GM23338 (cell line): ENCODE measurements around the gene C19orf47. TPM values are rescaled to one million over a fixed set of nuclear protein-coding genes. Genes with fewer than 3 reads are reported as not detected.

ENCODE experiments used
- ATAC-seq: fragments of 200-7000 bp; cut with Tn5 transposase; 3 replicates; pipeline ENCODE4 v1.9.1; 2020
- DNase-seq: peaks from one replicate; pipeline ENCODE4 v3.0.0-alpha.2; 2015; ENCODE audit warnings: low spot score
- H2AFZ ChIP-seq: fragments of 200-600 bp; sonication (generic); 2 replicates; pipeline ENCODE4 v1.8.0; 2016; ENCODE audit warnings: antibody characterized with exemption, mild to moderate bottlenecking, moderate library complexity
- H3F3A ChIP-seq: fragments of 200-600 bp; sonication (generic); replicated peaks from 2 replicates; pipeline ENCODE4 v1.8.0; 2017; ENCODE audit warnings: antibody characterized with exemption, mixed run types, low read depth
- H3K27ac ChIP-seq: fragments of 200-600 bp; sonication (generic); 2 replicates; pipeline ENCODE4 v1.6.1; 2016; ENCODE audit warnings: low read depth
- H3K27me3 ChIP-seq: fragments of 200-600 bp; sonication (generic); 2 replicates; pipeline ENCODE4 v1.8.0; 2016; ENCODE audit warnings: mild to moderate bottlenecking, mixed run types, moderate library complexity; ENCODE audit not compliant: insufficient read depth
- H3K36me3 ChIP-seq: fragments of 200-600 bp; sonication (generic); 2 replicates; pipeline ENCODE4 v1.8.0; 2016; ENCODE audit warnings: mild to moderate bottlenecking; ENCODE audit not compliant: insufficient read depth
- H3K4me1 ChIP-seq: fragments of 200-600 bp; sonication (generic); 2 replicates; pipeline ENCODE4 v1.8.0; 2016; ENCODE audit warnings: mild to moderate bottlenecking, moderate library complexity; ENCODE audit not compliant: insufficient read depth
- H3K4me2 ChIP-seq: fragments of 200-600 bp; sonication (generic); 2 replicates; pipeline ENCODE4 v1.7.1; 2017; ENCODE audit warnings: mixed run types
- H3K4me3 ChIP-seq: fragments of 200-600 bp; sonication (generic); 2 replicates; pipeline ENCODE4 v1.6.1; 2016; ENCODE audit warnings: mixed run types
- H3K79me2 ChIP-seq: fragments of 200-600 bp; sonication (generic); replicated peaks from 2 replicates; pipeline ENCODE4 v1.8.0; 2017; ENCODE audit warnings: mild to moderate bottlenecking; ENCODE audit not compliant: insufficient read depth
- H3K9me2 ChIP-seq: fragments of 200-600 bp; sonication (generic); 2 replicates; pipeline ENCODE4 v1.8.0; 2017; ENCODE audit not compliant: insufficient read depth
- H4K20me1 ChIP-seq: fragments of 200-600 bp; sonication (generic); replicated peaks from 2 replicates; pipeline ENCODE4 v1.8.0; 2017; ENCODE audit warnings: mild to moderate bottlenecking; ENCODE audit not compliant: insufficient read depth
- H3K27ac Mint-ChIP-seq: 2 replicates; pipeline ENCODE4 v1.8.0; 2020; ENCODE audit warnings: inconsistent platforms, mild to moderate bottlenecking, moderate library complexity, mixed read lengths
- H3K27me3 Mint-ChIP-seq: 3 replicates; pipeline ENCODE4 v1.8.0; 2022; ENCODE audit warnings: low read depth, mild to moderate bottlenecking, moderate library complexity, mixed read lengths, inconsistent platforms; ENCODE audit not compliant: insufficient read depth, poor library complexity
- H3K36me3 Mint-ChIP-seq: 3 replicates; pipeline ENCODE4 v1.8.0; 2021; ENCODE audit warnings: low read depth, mild to moderate bottlenecking, inconsistent platforms, moderate library complexity, mixed read lengths
- H3K4me1 Mint-ChIP-seq: 3 replicates; pipeline ENCODE4 v1.8.0; 2020; ENCODE audit warnings: mild to moderate bottlenecking, inconsistent platforms, mixed read lengths
- H3K4me3 Mint-ChIP-seq: 3 replicates; pipeline ENCODE4 v1.8.0; 2021; ENCODE audit warnings: moderate library complexity, mild to moderate bottlenecking, inconsistent platforms, mixed read lengths
- H3K9me3 Mint-ChIP-seq: 3 replicates; pipeline ENCODE4 v1.8.0; 2020; ENCODE audit warnings: moderate library complexity, mild to moderate bottlenecking, inconsistent platforms, mixed read lengths
- EZH2 ChIP-seq: fragments of 200-600 bp; sonication (generic); IDR thresholded peaks from one replicate; pipeline ENCODE4 v1.8.0; 2017; ENCODE audit warnings: antibody characterized with exemption, mild to moderate bottlenecking, low read depth; ENCODE audit not compliant: unreplicated experiment
- EZH2phosphoT487 ChIP-seq: fragments of 200-600 bp; sonication (generic); IDR thresholded peaks from one replicate; pipeline ENCODE4 v1.8.1; 2018; ENCODE audit warnings: antibody characterized with exemption; ENCODE audit not compliant: unreplicated experiment
- NANOG ChIP-seq: IDR thresholded peaks from 2 replicates; pipeline ENCODE4 v1.6.1; 2016; ENCODE audit warnings: antibody characterized with exemption, borderline replicate concordance
- STAT1 ChIP-seq: IDR thresholded peaks from one replicate; pipeline ENCODE4 v1.6.1; 2016; ENCODE audit warnings: antibody characterized with exemption; ENCODE audit not compliant: unreplicated experiment
- ZNF114 ChIP-seq: fragments of 250-450 bp; sonication (Bioruptor Pico); IDR thresholded peaks from 2 replicates; pipeline ENCODE4 v1.5.0; 2020; ENCODE audit warnings: mild to moderate bottlenecking, moderate library complexity
- ZNF331 ChIP-seq: fragments of 250-450 bp; sonication (Bioruptor Pico); IDR thresholded peaks from 2 replicates; pipeline ENCODE4 v1.5.0; 2020; ENCODE audit warnings: low read depth, mild to moderate bottlenecking, moderate library complexity
- polyA plus RNA-seq: library from polyadenylated mRNA; unstranded; fragments of >200 nt; fragmentation: Nextera tagmentation; extraction: Ambion mirVana; gene quantifications from 2 replicates; pipeline ENCODE4 v1.2.1, GENCODE V29; 2016
- total RNA-seq: library from RNA; depleted of rRNA; stranded (reverse); fragments of >200 nt; shearing (Covaris generic); gene quantifications from 2 replicates; pipeline ENCODE4 v1.2.3, GENCODE V29; 2014
- TF ChIP-seq, protein P1 (sequence below), 2 experiments: fragments of 200-600 bp in 1 of 2; sonication (generic) in 1 of 2; conservative IDR thresholded peaks; 2 replicates each; pipeline versions ENCODE4 v1.5.1 to v1.6.1; 2016 to 2017; ENCODE audit warnings: antibody characterized with exemption in 2 of 2, low read depth in 2 of 2, mild to moderate bottlenecking in 2 of 2, moderate library complexity in 1 of 2

Gene C19orf47
- total and polyA plus RNA-seq, 2 experiments from 2014 or later, result 13.1 to 26.6 TPM

GRCh38 chr19:40392894-40393517 is 44.8 kb upstream of the C19orf47 start:
- H3K27me3 ChIP-seq, result peaks cover 4% of the 10 kb centered on the region; the same call in 1 of the 2 replicates
- H3K27me3 Mint-ChIP-seq, result peaks cover 17% of the 10 kb centered on the region
- no peak overlapping the region for H3K4me3 ChIP-seq
- H3K36me3 ChIP-seq, result no peaks in the 10 kb centered on the region
- H3K4me3 Mint-ChIP-seq, result no peak overlapping the region; the same call in 2 of the 3 replicates
- H3K36me3 Mint-ChIP-seq, result no peaks in the 10 kb centered on the region
- no peak overlapping the region for H2AFZ ChIP-seq
- no peaks in the 10 kb centered on the region; the same call in 2 of the 3 replicates for H3K9me3 Mint-ChIP-seq
- H3K27ac ChIP-seq, result no peak overlapping the region
- TF ChIP-seq ZNF331 (CRISPR knock-in tag), result no peak
- TF ChIP-seq, protein P1, sequence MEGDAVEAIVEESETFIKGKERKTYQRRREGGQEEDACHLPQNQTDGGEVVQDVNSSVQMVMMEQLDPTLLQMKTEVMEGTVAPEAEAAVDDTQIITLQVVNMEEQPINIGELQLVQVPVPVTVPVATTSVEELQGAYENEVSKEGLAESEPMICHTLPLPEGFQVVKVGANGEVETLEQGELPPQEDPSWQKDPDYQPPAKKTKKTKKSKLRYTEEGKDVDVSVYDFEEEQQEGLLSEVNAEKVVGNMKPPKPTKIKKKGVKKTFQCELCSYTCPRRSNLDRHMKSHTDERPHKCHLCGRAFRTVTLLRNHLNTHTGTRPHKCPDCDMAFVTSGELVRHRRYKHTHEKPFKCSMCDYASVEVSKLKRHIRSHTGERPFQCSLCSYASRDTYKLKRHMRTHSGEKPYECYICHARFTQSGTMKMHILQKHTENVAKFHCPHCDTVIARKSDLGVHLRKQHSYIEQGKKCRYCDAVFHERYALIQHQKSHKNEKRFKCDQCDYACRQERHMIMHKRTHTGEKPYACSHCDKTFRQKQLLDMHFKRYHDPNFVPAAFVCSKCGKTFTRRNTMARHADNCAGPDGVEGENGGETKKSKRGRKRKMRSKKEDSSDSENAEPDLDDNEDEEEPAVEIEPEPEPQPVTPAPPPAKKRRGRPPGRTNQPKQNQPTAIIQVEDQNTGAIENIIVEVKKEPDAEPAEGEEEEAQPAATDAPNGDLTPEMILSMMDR (conservative IDR thresholded peaks at IDR 0.05; ENCODE audit: low read depth in 2 of 2), result peak; percentile 12 to 43; a peak in 2 of 4 replicates
- no peaks in the 10 kb centered on the region for H3K9me2 ChIP-seq
- peaks cover 12% of the 10 kb centered on the region for H3K4me1 Mint-ChIP-seq
- no peaks in the 10 kb centered on the region; the same call in 1 of the 2 replicates for H3K4me1 ChIP-seq
- no peak overlapping the region for H3K4me2 ChIP-seq
- DNase-seq, result no peak
- H4K20me1 ChIP-seq, result no peaks in the 10 kb centered on the region
- ATAC-seq, result peak; percentile 43
- no peak overlapping the region for H3K27ac Mint-ChIP-seq
- H3F3A ChIP-seq, result no peaks in the 10 kb centered on the region
- no peaks in the 10 kb centered on the region for H3K79me2 ChIP-seq

- Histone ChIP-seq H3F3A (no peaks in the 10 kb centered on the region), H3K4me3 (no peak overlapping the region), H4K20me1 (no peaks in the 10 kb centered on the region), H3K79me2 (no peaks in the 10 kb centered on the region), H3K4me1 (no peaks in the 10 kb centered on the region; the same call in 1 of the 2 replicates), H3K9me2 (no peaks in the 10 kb centered on the region), H3K27ac (no peak overlapping the region), H2AFZ (no peak overlapping the region), H3K27me3 (no peaks in the 10 kb centered on the region), H3K36me3 (no peaks in the 10 kb centered on the region), H3K4me2 (no peak overlapping the region)
- DNase-seq (no peak), ATAC-seq (no peak)
- peaks cover 15% of the 10 kb centered on the region for H3K27me3 Mint-ChIP-seq
- TF ChIP-seq STAT1, result no peak
- TF ChIP-seq ZNF114 (CRISPR knock-in tag), result no peak
- no peak for TF ChIP-seq EZH2
- TF ChIP-seq EZH2phosphoT487, result no peak
- H3K4me1 Mint-ChIP-seq, result peaks cover 12% of the 10 kb centered on the region
- no peaks in the 10 kb centered on the region for H3K36me3 Mint-ChIP-seq
- no peaks in the 10 kb centered on the region; the same call in 2 of the 3 replicates for H3K9me3 Mint-ChIP-seq
- H3K27ac Mint-ChIP-seq, result no peak overlapping the region
- H3K4me3 Mint-ChIP-seq, result no peak overlapping the region
Observed at GRCh38 chr19:40392123-40392522, 43.9 kb upstream of the C19orf47 start.

DNA sequence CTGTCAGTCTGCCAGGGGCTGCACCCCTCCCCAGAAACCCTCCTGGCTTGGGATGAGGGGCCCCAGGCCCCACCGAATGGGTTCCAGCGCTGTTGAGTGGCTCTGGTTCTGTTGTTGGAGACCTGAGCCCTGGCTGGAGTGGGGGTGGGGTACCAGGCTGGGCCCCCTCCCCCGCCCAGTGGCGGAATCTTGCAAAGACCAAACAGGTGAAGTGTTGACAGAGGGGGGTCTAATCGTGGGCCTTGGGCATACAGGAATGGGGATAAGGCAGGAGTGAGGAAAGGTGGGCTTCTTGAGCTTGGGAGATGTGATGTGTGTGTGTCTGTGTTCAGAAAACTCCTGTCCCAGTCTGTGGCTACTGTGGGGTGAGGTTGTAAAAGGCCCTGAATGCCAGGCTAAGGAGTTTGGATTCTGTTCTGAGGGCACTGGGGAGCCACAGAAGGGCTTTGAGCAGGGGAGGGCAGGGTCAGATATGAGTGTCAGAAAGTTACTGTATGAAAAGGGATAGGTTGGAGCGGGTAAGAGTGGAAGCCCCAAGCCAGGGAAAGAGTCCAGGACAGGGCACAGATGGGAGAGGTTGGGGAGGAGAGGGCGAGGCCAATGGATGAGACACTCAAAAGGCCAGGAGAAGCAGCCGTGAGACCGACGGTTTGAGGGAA is 42.0 kb upstream of the C19orf47 start, which contains the start of gene HIPK4:
TSS of gene HIPK4 (minus strand) at position 98 of the 659 bp plus-strand sequence. CDS start 279 bp downstream, outside the sequence.
- H3K4me3 Mint-ChIP-seq, result no peak within 1 kb of the TSS
- Histone ChIP-seq H3K4me1 (no peaks in the 10 kb centered on the region; the same call in 1 of the 2 replicates), H3K36me3 (no peaks in the 10 kb centered on the region), H3K27me3 (no peaks in the 10 kb centered on the region), H3K27ac (no peak within 1 kb of the TSS), H3K4me2 (no peak within 1 kb of the TSS), H3F3A (no peaks in the 10 kb centered on the region), H3K4me3 (no peak within 1 kb of the TSS), H2AFZ (no peak within 1 kb of the TSS), H3K9me2 (no peaks in the 10 kb centered on the region), H3K79me2 (no peaks in the 10 kb centered on the region), H4K20me1 (no peaks in the 10 kb centered on the region)
- H3K4me1 Mint-ChIP-seq, result peaks cover 12% of the 10 kb centered on the region
- ATAC-seq, result no peak
- no peak within 1 kb of the TSS for H3K27ac Mint-ChIP-seq
- peak; percentile 41 for DNase-seq
- no peaks in the 10 kb centered on the region for H3K9me3 Mint-ChIP-seq
- H3K27me3 Mint-ChIP-seq, result peaks cover 8% of the 10 kb centered on the region
- no peaks in the 10 kb centered on the region for H3K36me3 Mint-ChIP-seq
- TF ChIP-seq NANOG (no peak), ZNF331 (CRISPR knock-in tag) (no peak)
